IPS-18a (cell line): Measurements from ENCODE around the gene CEP85.

Experiments
- H3K27ac ChIP-seq: one replicate; pipeline ENCODE4 v1.5.1; 2013; ENCODE audit warnings: low read length
- H3K27me3 ChIP-seq: one replicate; pipeline ENCODE4 v1.6.1; 2013; ENCODE audit warnings: mild to moderate bottlenecking, low read length; ENCODE audit not compliant: control insufficient read depth, insufficient read depth
- H3K36me3 ChIP-seq: one replicate; pipeline ENCODE4 v1.6.1; 2013; ENCODE audit warnings: low read depth, low read length; ENCODE audit not compliant: control insufficient read depth
- H3K4me1 ChIP-seq: one replicate; pipeline ENCODE4 v1.6.1; 2013; ENCODE audit warnings: low read depth, low read length; ENCODE audit not compliant: control insufficient read depth
- H3K4me3 ChIP-seq: one replicate; pipeline ENCODE4 v1.5.1; 2013; ENCODE audit warnings: low read length
- H3K9ac ChIP-seq: one replicate; pipeline ENCODE4 v1.6.1; 2013; ENCODE audit warnings: mild to moderate bottlenecking, low read length, moderate library complexity
- H3K9me3 ChIP-seq: one replicate; pipeline ENCODE4 v1.6.1; 2013; ENCODE audit warnings: low read depth, low read length; ENCODE audit not compliant: control insufficient read depth

Gene CEP85

GRCh38 chr1:26268290-26269197 lies 34.5 kb downstream of the CEP85 start:
- no peaks in the 10 kb centered on the region for H3K4me1 ChIP-seq
- no peak overlapping the region for H3K9ac ChIP-seq
- no peak overlapping the region for H3K27ac ChIP-seq
- H3K4me3 ChIP-seq = no peak overlapping the region
- peaks cover 4% of the 10 kb centered on the region for H3K9me3 ChIP-seq
- peaks cover 70% of the 10 kb centered on the region for H3K36me3 ChIP-seq
- H3K27me3 ChIP-seq = no peaks in the 10 kb centered on the region

GRCh38 chr1:26269198-26269550 lies 35.2 kb downstream of the CEP85 start:
- Histone ChIP-seq H3K36me3 (peaks cover 64% of the 10 kb centered on the region), H3K27me3 (no peaks in the 10 kb centered on the region), H3K4me1 (no peaks in the 10 kb centered on the region), H3K27ac (no peak overlapping the region), H3K9ac (no peak overlapping the region), H3K9me3 (peaks cover 4% of the 10 kb centered on the region), H3K4me3 (no peak overlapping the region)

- Histone ChIP-seq H3K9ac (peak overlapping the region; percentile 9), H3K27ac (no peak overlapping the region), H3K4me1 (peaks cover 8% of the 10 kb centered on the region), H3K4me3 (no peak overlapping the region), H3K36me3 (peaks cover 62% of the 10 kb centered on the region), H3K27me3 (no peaks in the 10 kb centered on the region), H3K9me3 (no peaks in the 10 kb centered on the region)
These were observed 40.9 kb downstream of the CEP85 start for GRCh38 chr1:26274801-26275425.

- Histone ChIP-seq H3K36me3 (peaks cover 53% of the 10 kb centered on the region), H3K4me1 (peaks cover 8% of the 10 kb centered on the region), H3K9ac (no peak overlapping the region)
These were observed 41.8 kb downstream of the CEP85 start for GRCh38 chr1:26275580-26276431.

GRCh38 chr1:26276432-26276838 lies 42.4 kb downstream of the CEP85 start:
- H3K27me3 ChIP-seq = no peaks in the 10 kb centered on the region
- H3K9ac ChIP-seq = no peak overlapping the region
- no peaks in the 10 kb centered on the region for H3K9me3 ChIP-seq
- H3K27ac ChIP-seq = no peak overlapping the region
- peaks cover 15% of the 10 kb centered on the region for H3K4me1 ChIP-seq
- H3K4me3 ChIP-seq = no peak overlapping the region
- H3K36me3 ChIP-seq = peaks cover 47% of the 10 kb centered on the region

More at GRCh38 chr1:26275580-26276431, 41.8 kb downstream of the CEP85 start:
- Histone ChIP-seq H3K27me3 (no peaks in the 10 kb centered on the region), H3K27ac (no peak overlapping the region), H3K9me3 (no peaks in the 10 kb centered on the region), H3K4me3 (no peak overlapping the region)

- Histone ChIP-seq H3K4me3 (no peak overlapping the region), H3K27me3 (no peaks in the 10 kb centered on the region), H3K27ac (no peak overlapping the region), H3K4me1 (peaks cover 19% of the 10 kb centered on the region), H3K9ac (no peak overlapping the region), H3K9me3 (no peaks in the 10 kb centered on the region), H3K36me3 (peaks cover 39% of the 10 kb centered on the region)
These were observed 43.3 kb downstream of the CEP85 start for GRCh38 chr1:26277261-26277661.

GRCh38 chr1:26277719-26278118 lies 43.7 kb downstream of the CEP85 start:
- H3K4me3 ChIP-seq = no peak overlapping the region
- no peak overlapping the region for H3K9ac ChIP-seq
- no peaks in the 10 kb centered on the region for H3K27me3 ChIP-seq
- H3K27ac ChIP-seq = no peak overlapping the region
- H3K4me1 ChIP-seq = peaks cover 24% of the 10 kb centered on the region
- no peaks in the 10 kb centered on the region for H3K9me3 ChIP-seq
- H3K36me3 ChIP-seq = peaks cover 38% of the 10 kb centered on the region

GRCh38 chr1:26278303-26278702 lies 44.3 kb downstream of the CEP85 start:
- Histone ChIP-seq H3K36me3 (peaks cover 33% of the 10 kb centered on the region), H3K9me3 (no peaks in the 10 kb centered on the region), H3K4me3 (no peak overlapping the region), H3K9ac (no peak overlapping the region), H3K4me1 (peaks cover 25% of the 10 kb centered on the region), H3K27ac (no peak overlapping the region), H3K27me3 (no peaks in the 10 kb centered on the region)

GRCh38 chr1:26278724-26279455 lies 44.9 kb downstream of the CEP85 start:
- no peak overlapping the region for H3K27ac ChIP-seq
- H3K9ac ChIP-seq = no peak overlapping the region
- H3K36me3 ChIP-seq = peaks cover 30% of the 10 kb centered on the region

GRCh38 chr1:26279456-26280332 lies 45.7 kb downstream of the CEP85 start, which contains the start of gene SH3BGRL3:
SH3BGRL3 (plus strand) TSS chr1:26280086; CDS start chr1:26280156, 70 bp downstream.
- no peaks in the 10 kb centered on the region for H3K9me3 ChIP-seq
- H3K9ac ChIP-seq = peak within 1 kb of the TSS; percentile 59
- peaks cover 25% of the 10 kb centered on the region for H3K4me1 ChIP-seq
- H3K27me3 ChIP-seq = no peaks in the 10 kb centered on the region
- peaks cover 24% of the 10 kb centered on the region for H3K36me3 ChIP-seq
- H3K27ac ChIP-seq = no peak within 1 kb of the TSS
- H3K4me3 ChIP-seq = peak within 1 kb of the TSS; percentile 70

More at GRCh38 chr1:26278724-26279455, 44.9 kb downstream of the CEP85 start:
- no peaks in the 10 kb centered on the region for H3K9me3 ChIP-seq
- H3K4me1 ChIP-seq = peaks cover 25% of the 10 kb centered on the region
- peak overlapping the region; percentile 70 for H3K4me3 ChIP-seq
- no peaks in the 10 kb centered on the region for H3K27me3 ChIP-seq
